Measurements from ENCODE around the gene LCN15. TPM values are rescaled to one million over a fixed set of nuclear protein-coding genes. Genes with fewer than 3 reads are reported as not detected.
A peak's percentile ranks its signal among the peaks of the same experiment; 100 is the strongest.

Gene LCN15
- total and polyA plus RNA-seq, 2 experiments from 2014 or later = 0.76 to 0.90 TPM

- H3K9me3 Mint-ChIP-seq = no peaks in the 10 kb centered on the region
- Histone ChIP-seq H3K9me2 (ENCODE audit: insufficient read depth) (no peaks in the 10 kb centered on the region), H3K4me3 (no peak overlapping the region), H3K27me3 (ENCODE audit: insufficient read depth) (peaks cover 12% of the 10 kb centered on the region), H3K36me3 (ENCODE audit: insufficient read depth) (no peaks in the 10 kb centered on the region), H3F3A (replicated peaks; ENCODE audit: low read depth) (0 out of 2 replicates have a peak, but pooled peaks cover 6% of the 10 kb centered on the region), H3K4me1 (ENCODE audit: insufficient read depth) (peaks cover 16% of the 10 kb centered on the region), H3K27ac (ENCODE audit: low read depth) (no peak overlapping the region), H3K4me2 (no peak overlapping the region), H4K20me1 (replicated peaks; ENCODE audit: insufficient read depth) (peaks cover 14% of the 10 kb centered on the region), H3K79me2 (replicated peaks; ENCODE audit: insufficient read depth) (0 out of 2 replicates have a peak, but pooled peaks cover 4% of the 10 kb centered on the region), H2AFZ (no peak overlapping the region)
- H3K27ac Mint-ChIP-seq = no peak overlapping the region
- ATAC-seq (no peak), DNase-seq (ENCODE audit: low spot score) (no peak)
- H3K4me3 Mint-ChIP-seq = no peak overlapping the region
- peaks cover 8% of the 10 kb centered on the region; the same call in 2 of the 3 replicates for H3K36me3 Mint-ChIP-seq (ENCODE audit: low read depth)
- no peak for TF ChIP-seq ZNF331 (CRISPR knock-in tag; IDR thresholded peaks at IDR 0.05; ENCODE audit: low read depth)
- peaks cover 24% of the 10 kb centered on the region for H3K27me3 Mint-ChIP-seq (ENCODE audit: insufficient read depth, low read depth, poor library complexity)
- peaks cover 30% of the 10 kb centered on the region for H3K4me1 Mint-ChIP-seq
Measured at GRCh38 chr9:136794281-136794999, 30.1 kb upstream of the LCN15 start.

DNA sequence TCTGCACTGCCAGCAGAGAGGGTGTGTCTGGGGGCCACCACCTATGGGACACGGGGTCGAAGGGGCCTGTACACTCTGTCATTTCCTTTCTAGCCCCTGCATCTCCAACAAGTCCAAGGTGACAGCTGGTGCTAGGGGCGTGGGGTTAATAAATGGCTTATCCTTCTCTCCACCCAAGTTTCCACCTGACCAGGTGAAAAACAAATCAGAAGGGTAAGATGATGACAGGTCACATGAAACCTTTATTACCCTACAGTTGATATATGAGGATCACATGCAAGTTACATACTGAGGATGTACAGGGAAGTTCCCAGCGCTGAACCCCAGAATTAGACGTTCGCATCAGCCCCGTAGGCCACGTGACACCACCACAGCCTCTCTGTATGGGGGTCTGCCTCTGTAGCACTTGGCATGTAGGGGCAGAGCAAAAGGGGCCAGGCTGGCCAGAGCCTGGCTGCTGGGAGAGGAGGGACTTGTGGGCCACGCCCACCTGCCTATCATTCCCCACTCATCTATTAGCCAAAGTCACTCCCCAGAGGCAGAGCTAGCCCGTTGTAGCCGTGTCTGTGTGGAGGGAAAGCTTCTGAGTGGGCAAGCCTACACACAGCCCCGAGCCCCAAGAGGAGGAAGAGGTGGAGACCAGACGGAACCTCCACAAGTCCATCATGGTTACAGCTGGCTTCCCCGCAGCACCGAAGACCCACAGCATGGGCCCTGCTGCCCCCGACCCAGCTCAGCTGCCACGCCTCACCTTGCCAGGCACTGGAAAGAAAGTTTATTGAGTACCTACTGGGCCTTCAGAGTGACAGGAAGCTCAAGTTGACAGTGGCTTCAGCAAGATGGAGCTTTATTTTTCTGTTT lies 29.0 kb upstream of the LCN15 start:
- Mint-ChIP-seq H3K4me1 (peaks cover 30% of the 10 kb centered on the region), H3K36me3 (ENCODE audit: low read depth) (peaks cover 8% of the 10 kb centered on the region; the same call in 2 of the 3 replicates), H3K9me3 (no peaks in the 10 kb centered on the region), H3K4me3 (peak overlapping the region; percentile 9; the same call in 1 of the 3 replicates), H3K27ac (no peak overlapping the region), H3K27me3 (ENCODE audit: insufficient read depth, low read depth, poor library complexity) (peaks cover 20% of the 10 kb centered on the region)
- Histone ChIP-seq H3K4me2 (no peak overlapping the region), H3K27ac (ENCODE audit: low read depth) (no peak overlapping the region), H4K20me1 (replicated peaks; ENCODE audit: insufficient read depth) (peaks cover 14% of the 10 kb centered on the region), H3K79me2 (replicated peaks; ENCODE audit: insufficient read depth) (0 out of 2 replicates have a peak, but pooled peaks cover 4% of the 10 kb centered on the region), H3K4me1 (ENCODE audit: insufficient read depth) (peaks cover 13% of the 10 kb centered on the region), H3K9me2 (ENCODE audit: insufficient read depth) (no peaks in the 10 kb centered on the region), H3F3A (replicated peaks; ENCODE audit: low read depth) (0 out of 2 replicates have a peak, but pooled peaks cover 6% of the 10 kb centered on the region), H3K4me3 (no peak overlapping the region), H3K36me3 (ENCODE audit: insufficient read depth) (no peaks in the 10 kb centered on the region), H3K27me3 (ENCODE audit: insufficient read depth) (0 out of 2 replicates have a peak, but pooled peaks cover under 1% of the 10 kb centered on the region), H2AFZ (no peak overlapping the region)
- ATAC-seq (no peak), DNase-seq (ENCODE audit: low spot score) (peak; percentile 38)
- TF ChIP-seq, protein P1, sequence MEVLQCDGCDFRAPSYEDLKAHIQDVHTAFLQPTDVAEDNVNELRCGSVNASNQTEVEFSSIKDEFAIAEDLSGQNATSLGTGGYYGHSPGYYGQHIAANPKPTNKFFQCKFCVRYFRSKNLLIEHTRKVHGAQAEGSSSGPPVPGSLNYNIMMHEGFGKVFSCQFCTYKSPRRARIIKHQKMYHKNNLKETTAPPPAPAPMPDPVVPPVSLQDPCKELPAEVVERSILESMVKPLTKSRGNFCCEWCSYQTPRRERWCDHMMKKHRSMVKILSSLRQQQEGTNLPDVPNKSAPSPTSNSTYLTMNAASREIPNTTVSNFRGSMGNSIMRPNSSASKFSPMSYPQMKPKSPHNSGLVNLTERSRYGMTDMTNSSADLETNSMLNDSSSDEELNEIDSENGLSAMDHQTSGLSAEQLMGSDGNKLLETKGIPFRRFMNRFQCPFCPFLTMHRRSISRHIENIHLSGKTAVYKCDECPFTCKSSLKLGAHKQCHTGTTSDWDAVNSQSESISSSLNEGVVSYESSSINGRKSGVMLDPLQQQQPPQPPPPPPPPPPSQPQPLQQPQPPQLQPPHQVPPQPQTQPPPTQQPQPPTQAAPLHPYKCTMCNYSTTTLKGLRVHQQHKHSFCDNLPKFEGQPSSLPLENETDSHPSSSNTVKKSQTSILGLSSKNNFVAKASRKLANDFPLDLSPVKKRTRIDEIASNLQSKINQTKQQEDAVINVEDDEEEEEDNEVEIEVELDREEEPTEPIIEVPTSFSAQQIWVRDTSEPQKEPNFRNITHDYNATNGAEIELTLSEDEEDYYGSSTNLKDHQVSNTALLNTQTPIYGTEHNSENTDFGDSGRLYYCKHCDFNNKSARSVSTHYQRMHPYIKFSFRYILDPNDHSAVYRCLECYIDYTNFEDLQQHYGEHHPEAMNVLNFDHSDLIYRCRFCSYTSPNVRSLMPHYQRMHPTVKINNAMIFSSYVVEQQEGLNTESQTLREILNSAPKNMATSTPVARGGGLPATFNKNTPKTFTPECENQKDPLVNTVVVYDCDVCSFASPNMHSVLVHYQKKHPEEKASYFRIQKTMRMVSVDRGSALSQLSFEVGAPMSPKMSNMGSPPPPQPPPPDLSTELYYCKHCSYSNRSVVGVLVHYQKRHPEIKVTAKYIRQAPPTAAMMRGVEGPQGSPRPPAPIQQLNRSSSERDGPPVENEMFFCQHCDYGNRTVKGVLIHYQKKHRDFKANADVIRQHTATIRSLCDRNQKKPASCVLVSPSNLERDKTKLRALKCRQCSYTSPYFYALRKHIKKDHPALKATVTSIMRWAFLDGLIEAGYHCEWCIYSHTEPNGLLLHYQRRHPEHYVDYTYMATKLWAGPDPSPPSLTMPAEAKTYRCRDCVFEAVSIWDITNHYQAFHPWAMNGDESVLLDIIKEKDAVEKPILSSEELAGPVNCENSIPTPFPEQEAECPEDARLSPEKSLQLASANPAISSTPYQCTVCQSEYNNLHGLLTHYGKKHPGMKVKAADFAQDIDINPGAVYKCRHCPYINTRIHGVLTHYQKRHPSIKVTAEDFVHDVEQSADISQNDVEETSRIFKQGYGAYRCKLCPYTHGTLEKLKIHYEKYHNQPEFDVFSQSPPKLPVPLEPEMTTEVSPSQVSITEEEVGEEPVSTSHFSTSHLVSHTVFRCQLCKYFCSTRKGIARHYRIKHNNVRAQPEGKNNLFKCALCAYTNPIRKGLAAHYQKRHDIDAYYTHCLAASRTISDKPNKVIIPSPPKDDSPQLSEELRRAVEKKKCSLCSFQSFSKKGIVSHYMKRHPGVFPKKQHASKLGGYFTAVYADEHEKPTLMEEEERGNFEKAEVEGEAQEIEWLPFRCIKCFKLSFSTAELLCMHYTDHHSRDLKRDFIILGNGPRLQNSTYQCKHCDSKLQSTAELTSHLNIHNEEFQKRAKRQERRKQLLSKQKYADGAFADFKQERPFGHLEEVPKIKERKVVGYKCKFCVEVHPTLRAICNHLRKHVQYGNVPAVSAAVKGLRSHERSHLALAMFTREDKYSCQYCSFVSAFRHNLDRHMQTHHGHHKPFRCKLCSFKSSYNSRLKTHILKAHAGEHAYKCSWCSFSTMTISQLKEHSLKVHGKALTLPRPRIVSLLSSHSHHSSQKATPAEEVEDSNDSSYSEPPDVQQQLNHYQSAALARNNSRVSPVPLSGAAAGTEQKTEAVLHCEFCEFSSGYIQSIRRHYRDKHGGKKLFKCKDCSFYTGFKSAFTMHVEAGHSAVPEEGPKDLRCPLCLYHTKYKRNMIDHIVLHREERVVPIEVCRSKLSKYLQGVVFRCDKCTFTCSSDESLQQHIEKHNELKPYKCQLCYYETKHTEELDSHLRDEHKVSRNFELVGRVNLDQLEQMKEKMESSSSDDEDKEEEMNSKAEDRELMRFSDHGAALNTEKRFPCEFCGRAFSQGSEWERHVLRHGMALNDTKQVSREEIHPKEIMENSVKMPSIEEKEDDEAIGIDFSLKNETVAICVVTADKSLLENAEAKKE (CRISPR knock-in tag; IDR thresholded peaks at IDR 0.05) = no peak
- TF ChIP-seq CREB1 (CRISPR knock-in tag; IDR thresholded peaks at IDR 0.05; ENCODE audit: low read depth) = no peak
- no peak for TF ChIP-seq JUNB (IDR thresholded peaks at IDR 0.05; ENCODE audit: unreplicated experiment)
- no peak for TF ChIP-seq STAT1 (IDR thresholded peaks at IDR 0.05; ENCODE audit: unreplicated experiment)
- TF ChIP-seq ZNF331 (CRISPR knock-in tag; IDR thresholded peaks at IDR 0.05; ENCODE audit: low read depth) = no peak
- TF ChIP-seq NANOG (IDR thresholded peaks at IDR 0.05; ENCODE audit: borderline replicate concordance) = no peak
- TF ChIP-seq POLR2AphosphoS5 (IDR thresholded peaks at IDR 0.05; ENCODE audit: low read depth) = no peak
- no peak for TF ChIP-seq ETS1 (IDR thresholded peaks at IDR 0.05)
- no peak for TF ChIP-seq ZNF114 (CRISPR knock-in tag; IDR thresholded peaks at IDR 0.05)
- TF ChIP-seq CTCF (conservative IDR thresholded peaks at IDR 0.05; ENCODE audit: low read depth in 2 of 2) = no peak
